ENCODE results near the gene OR52E8.

Gene OR52E8

DNA sequence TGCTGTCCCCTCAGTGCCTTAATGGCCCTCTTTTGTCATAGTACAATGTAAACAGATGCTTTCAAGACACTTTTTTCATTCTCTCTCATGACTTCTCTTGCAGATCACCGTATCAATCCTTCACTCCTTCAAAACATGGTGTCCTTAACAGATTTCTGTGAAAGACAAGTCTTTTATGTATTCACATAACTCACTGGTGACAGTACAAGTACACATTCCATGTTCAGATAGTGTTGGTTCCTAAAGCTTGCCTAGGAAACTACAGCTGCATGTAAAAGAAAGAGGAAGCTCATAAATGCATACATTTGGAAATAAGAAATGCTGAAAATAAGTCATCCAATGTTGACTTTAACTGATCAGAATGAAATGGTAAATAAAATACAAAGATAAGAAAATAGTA lies 10.8 kb downstream of the OR52E8 start:
- no peak overlapping the region for H3K27ac ChIP-seq (ENCODE audit: extremely low read depth, low read depth, low read length)
- ChIA-PET CTCF (no interaction called here), POLR2A (no interaction called here)
- H3K4me3 ChIP-seq (ENCODE audit: low read depth, low read length) = no peak overlapping the region
- TF ChIP-seq ZNF514 (tag by site-specific recombination; IDR thresholded peaks at IDR 0.05) (no peak), HOXD13 (CRISPR knock-in tag; IDR thresholded peaks at IDR 0.05; ENCODE audit: borderline replicate concordance) (no peak), ZNF133 (tag by site-specific recombination; IDR thresholded peaks at IDR 0.05) (no peak), ZSCAN23 (tag by site-specific recombination; IDR thresholded peaks at IDR 0.05) (no peak), PRDM2 (tag by site-specific recombination; IDR thresholded peaks at IDR 0.05; ENCODE audit: borderline replicate concordance) (no peak), ZNF518A (tag by site-specific recombination; conservative IDR thresholded peaks at IDR 0.05; ENCODE audit: low read depth) (no peak), ZNF239 (tag by site-specific recombination; IDR thresholded peaks at IDR 0.05) (no peak), ZNF555 (tag by site-specific recombination; conservative IDR thresholded peaks at IDR 0.05) (no peak), ZEB2 (tag by site-specific recombination; IDR thresholded peaks at IDR 0.05) (no peak), MYNN (tag by site-specific recombination; IDR thresholded peaks at IDR 0.05; ENCODE audit: borderline replicate concordance) (no peak)
- no peaks in the 10 kb centered on the region for H3K4me1 ChIP-seq (ENCODE audit: control insufficient read depth, insufficient read depth, low read length)
- no peaks in the 10 kb centered on the region for H3K36me3 ChIP-seq (ENCODE audit: control insufficient read depth in 2 of 2, insufficient read depth in 1 of 2, low read length in 2 of 2)
- H3K9me3 ChIP-seq (ENCODE audit: control insufficient read depth, insufficient read depth, low read depth, low read length) = no peaks in the 10 kb centered on the region

DNA sequence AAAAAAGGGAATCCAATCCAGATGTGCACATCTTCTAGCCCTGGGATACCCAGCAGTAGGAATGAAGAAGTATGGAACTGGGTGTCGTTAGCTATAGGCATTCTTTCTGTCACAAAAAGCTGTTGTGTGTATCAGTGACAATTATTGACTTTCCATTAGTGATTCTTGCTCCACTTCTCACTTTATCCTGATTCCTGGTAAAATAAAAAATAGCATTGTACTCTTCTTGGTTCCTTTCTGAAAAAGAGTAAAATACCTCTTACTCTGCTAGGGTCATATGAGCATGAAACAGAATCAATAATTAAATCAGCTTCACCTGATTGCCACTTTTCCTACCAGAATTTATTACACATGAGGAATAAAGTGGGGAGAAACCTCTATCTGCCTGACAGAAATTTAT lies 15.7 kb downstream of the OR52E8 start, which contains the start of gene OR52E6:
OR52E6 (minus strand) TSS at position 101 of the 400 bp plus-strand sequence; CDS start at position 101, 0 bp downstream.
- ChIA-PET POLR2A (no interaction called here), CTCF (no interaction called here)
- H3K27ac ChIP-seq (ENCODE audit: extremely low read depth, low read depth, low read length) = no peak within 1 kb of the TSS
- H3K36me3 ChIP-seq (ENCODE audit: control insufficient read depth in 2 of 2, insufficient read depth in 1 of 2, low read length in 2 of 2) = no peaks in the 10 kb centered on the region
- H3K9me3 ChIP-seq (ENCODE audit: control insufficient read depth, insufficient read depth, low read depth, low read length) = no peaks in the 10 kb centered on the region
- H3K4me3 ChIP-seq (ENCODE audit: low read depth, low read length) = no peak within 1 kb of the TSS
- no peak for TF ChIP-seq KLF16 (tag by site-specific recombination; IDR thresholded peaks at IDR 0.05)
- no peak for TF ChIP-seq ZNF473 (tag by site-specific recombination; IDR thresholded peaks at IDR 0.05)
- TF ChIP-seq ZNF433 (tag by site-specific recombination; IDR thresholded peaks at IDR 0.05; ENCODE audit: low read depth) = no peak
- TF ChIP-seq ZNF571 (tag by site-specific recombination; IDR thresholded peaks at IDR 0.05) = no peak
- no peak for TF ChIP-seq ZFP37 (tag by site-specific recombination; IDR thresholded peaks at IDR 0.05)
- no peak for TF ChIP-seq ZNF621 (tag by site-specific recombination; IDR thresholded peaks at IDR 0.05)
- TF ChIP-seq, protein P1, sequence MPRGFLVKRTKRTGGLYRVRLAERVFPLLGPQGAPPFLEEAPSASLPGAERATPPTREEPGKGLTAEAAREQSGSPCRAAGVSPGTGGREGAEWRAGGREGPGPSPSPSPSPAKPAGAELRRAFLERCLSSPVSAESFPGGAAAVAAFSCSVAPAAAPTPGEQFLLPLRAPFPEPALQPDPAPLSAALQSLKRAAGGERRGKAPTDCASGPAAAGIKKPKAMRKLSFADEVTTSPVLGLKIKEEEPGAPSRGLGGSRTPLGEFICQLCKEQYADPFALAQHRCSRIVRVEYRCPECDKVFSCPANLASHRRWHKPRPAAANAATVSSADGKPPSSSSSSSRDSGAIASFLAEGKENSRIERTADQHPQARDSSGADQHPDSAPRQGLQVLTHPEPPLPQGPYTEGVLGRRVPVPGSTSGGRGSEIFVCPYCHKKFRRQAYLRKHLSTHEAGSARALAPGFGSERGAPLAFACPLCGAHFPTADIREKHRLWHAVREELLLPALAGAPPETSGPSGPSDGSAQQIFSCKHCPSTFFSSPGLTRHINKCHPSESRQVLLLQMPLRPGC (tag by site-specific recombination; IDR thresholded peaks at IDR 0.05) = no peak
- H3K4me1 ChIP-seq (ENCODE audit: control insufficient read depth, insufficient read depth, low read length) = no peaks in the 10 kb centered on the region

All from HEK293 (cell line).